ENCODE data around the gene SMARCC1.

The SMARCC1 gene

GRCh38 chr3:47556351-47556750, 225.3 kb downstream of the SMARCC1 start:
- no peak for DNase-seq (ENCODE audit: insufficient read length, low spot score)
- no peak for FAIRE-seq
- TF ChIP-seq, protein P1, sequence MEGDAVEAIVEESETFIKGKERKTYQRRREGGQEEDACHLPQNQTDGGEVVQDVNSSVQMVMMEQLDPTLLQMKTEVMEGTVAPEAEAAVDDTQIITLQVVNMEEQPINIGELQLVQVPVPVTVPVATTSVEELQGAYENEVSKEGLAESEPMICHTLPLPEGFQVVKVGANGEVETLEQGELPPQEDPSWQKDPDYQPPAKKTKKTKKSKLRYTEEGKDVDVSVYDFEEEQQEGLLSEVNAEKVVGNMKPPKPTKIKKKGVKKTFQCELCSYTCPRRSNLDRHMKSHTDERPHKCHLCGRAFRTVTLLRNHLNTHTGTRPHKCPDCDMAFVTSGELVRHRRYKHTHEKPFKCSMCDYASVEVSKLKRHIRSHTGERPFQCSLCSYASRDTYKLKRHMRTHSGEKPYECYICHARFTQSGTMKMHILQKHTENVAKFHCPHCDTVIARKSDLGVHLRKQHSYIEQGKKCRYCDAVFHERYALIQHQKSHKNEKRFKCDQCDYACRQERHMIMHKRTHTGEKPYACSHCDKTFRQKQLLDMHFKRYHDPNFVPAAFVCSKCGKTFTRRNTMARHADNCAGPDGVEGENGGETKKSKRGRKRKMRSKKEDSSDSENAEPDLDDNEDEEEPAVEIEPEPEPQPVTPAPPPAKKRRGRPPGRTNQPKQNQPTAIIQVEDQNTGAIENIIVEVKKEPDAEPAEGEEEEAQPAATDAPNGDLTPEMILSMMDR (IDR thresholded peaks at IDR 0.05; ENCODE audit: insufficient read depth, missing control alignments) = no peak

DNA sequence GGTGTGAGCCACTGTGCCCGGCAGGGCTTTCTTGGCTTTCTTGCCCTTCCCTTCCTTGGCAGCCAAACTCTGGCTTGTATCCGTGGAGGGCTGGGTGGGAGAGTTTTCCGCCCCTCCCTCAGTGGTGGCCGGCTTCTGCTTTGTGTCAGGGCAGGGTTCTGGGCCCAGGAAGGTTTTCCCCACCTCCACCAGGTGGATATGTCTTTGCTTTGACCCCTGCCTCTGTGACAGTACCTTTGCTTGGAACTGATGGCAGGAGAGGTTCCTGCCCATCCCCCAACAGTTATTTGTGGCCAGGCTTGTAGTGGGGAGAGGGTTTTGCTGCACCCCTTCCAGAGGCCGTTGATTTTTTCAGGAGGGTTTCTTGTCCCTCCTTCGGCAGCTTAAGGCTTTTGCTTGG, 227.4 kb downstream of the SMARCC1 start:
- FAIRE-seq (no peak), DNase-seq (ENCODE audit: insufficient read length, low spot score) (no peak)
- TF ChIP-seq, protein P1 (IDR thresholded peaks at IDR 0.05; ENCODE audit: insufficient read depth, missing control alignments) = no peak

- TF ChIP-seq, protein P1 (IDR thresholded peaks at IDR 0.05; ENCODE audit: insufficient read depth, missing control alignments) = no peak
- FAIRE-seq (no peak), DNase-seq (ENCODE audit: insufficient read length, low spot score) (no peak)
Measured at GRCh38 chr3:47553407-47553806, 228.3 kb downstream of the SMARCC1 start.

- no peak for DNase-seq (ENCODE audit: insufficient read length, low spot score)
- TF ChIP-seq, protein P1 (IDR thresholded peaks at IDR 0.05; ENCODE audit: insufficient read depth, missing control alignments) = no peak
- FAIRE-seq = no peak
Measured at GRCh38 chr3:47542471-47543173, 239.1 kb downstream of the SMARCC1 start.

DNA sequence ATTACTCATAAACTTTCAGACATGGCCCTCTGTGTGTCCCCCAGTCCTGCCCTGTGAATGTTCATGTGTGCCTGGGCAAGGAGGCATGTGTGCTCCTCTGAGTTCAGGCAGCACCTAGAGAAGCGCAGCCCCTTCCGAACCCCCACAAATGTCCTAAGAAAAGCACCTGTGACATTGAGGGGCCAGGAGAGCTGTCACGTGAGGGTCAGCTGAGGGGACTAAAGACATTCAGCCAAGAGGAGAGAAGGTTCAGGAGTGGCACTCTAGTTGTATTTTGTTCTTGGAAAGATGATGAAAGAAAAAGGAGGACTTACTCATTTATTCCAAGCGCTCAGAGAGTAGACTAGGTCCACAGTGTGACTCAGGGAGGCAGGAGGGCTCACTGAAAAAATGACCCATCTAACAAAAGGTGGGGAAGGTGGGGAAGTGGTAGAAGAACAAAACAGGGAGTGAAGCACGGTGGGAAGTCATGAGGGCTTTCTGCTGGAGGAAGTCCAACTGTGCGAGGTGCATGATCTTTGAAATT, 240.0 kb downstream of the SMARCC1 start:
- FAIRE-seq = no peak
- TF ChIP-seq, protein P1 (IDR thresholded peaks at IDR 0.05; ENCODE audit: insufficient read depth, missing control alignments) = no peak

DNA sequence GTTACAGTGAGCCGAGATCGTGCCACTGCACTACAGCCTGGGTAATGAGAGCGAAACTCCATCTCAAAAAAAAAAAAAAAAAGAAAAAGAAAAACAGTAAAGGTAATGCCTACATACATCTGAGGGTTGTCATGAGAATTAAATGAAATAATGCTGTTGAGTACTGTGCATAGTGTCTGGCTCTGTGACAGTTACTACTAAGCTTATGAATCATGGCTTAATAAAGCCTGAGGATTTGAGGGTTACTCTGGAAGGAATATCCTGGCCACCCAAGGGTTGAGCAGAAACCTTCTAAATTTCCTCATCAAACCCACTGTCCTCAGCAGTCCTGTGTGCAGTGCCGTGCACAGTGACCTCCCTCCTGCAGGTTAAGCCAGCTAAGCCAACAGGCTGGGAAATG, 241.4 kb downstream of the SMARCC1 start:
- no peak for DNase-seq (ENCODE audit: insufficient read length, low spot score)
- TF ChIP-seq, protein P1 (IDR thresholded peaks at IDR 0.05; ENCODE audit: insufficient read depth, missing control alignments) = no peak
- FAIRE-seq = no peak

More for the DNA sequence above, 240.0 kb downstream of the SMARCC1 start:
- no peak for DNase-seq (ENCODE audit: insufficient read length, low spot score)

DNA sequence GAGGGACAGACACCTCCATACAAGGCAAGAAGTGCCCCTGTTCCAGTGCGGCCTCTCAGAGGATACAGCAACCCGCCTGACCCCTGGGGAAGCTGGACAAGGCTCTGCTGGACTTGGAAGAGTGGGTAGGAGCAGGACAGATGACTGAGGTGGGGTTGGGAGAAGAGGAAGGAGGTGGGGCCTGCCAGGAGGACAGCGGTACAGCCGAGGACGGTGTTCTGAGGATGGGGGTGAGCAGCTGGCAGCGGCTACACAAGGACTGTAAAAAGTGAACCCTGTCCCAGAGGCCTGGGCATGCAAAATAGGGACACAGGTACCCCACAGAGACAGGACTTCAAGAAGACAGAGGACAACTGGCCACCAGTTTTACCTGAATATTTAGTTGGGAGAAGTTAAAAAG, 244.7 kb downstream of the SMARCC1 start:
- DNase-seq (ENCODE audit: insufficient read length, low spot score) = no peak
- FAIRE-seq = no peak
- TF ChIP-seq, protein P1 (IDR thresholded peaks at IDR 0.05; ENCODE audit: insufficient read depth, missing control alignments) = no peak
